Measurements from ENCODE around the gene NDST4.

Gene NDST4

GRCh38 chr4:114782415-114783214 lies 330.8 kb downstream of the NDST4 start:
- no peak for DNase-seq

- peak; percentile 39 for DNase-seq
These were observed 333.2 kb downstream of the NDST4 start for GRCh38 chr4:114780205-114780604.
